GM04503 (cell line): ENCODE measurements around the gene TBC1D22A.
A peak's percentile ranks its signal among the peaks of the same experiment; 100 is the strongest.

ENCODE experiments used
- DNase-seq: peaks from one replicate; pipeline ENCODE4 v3.0.0-alpha.2; 2012; ENCODE audit warnings: low read depth

Gene TBC1D22A

DNA sequence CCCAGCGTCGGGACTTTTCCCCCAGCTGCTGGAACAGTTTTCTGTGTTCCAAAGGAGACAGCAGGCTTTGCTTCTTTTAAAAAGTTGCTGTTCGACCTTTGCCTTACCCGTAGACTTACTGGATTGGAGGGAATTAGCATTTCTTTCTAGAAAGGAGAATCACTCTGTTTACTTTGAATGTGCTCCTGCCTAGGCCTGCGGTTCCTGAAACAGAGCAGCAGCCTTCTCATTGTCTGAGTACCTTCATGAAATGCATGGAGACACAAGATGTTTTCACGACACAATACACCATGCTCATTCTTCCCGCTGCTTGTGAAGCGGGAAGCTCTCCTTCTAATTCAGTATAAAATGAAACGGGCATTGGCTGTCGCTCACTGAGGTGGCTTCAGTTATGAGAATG, 196.2 kb downstream of the TBC1D22A start:
- DNase-seq = no peak

GRCh38 chr22:46959369-46959768, 196.9 kb downstream of the TBC1D22A start:
- DNase-seq = no peak

- DNase-seq = no peak
Observed at GRCh38 chr22:46961591-46962295, 199.3 kb downstream of the TBC1D22A start.

DNA sequence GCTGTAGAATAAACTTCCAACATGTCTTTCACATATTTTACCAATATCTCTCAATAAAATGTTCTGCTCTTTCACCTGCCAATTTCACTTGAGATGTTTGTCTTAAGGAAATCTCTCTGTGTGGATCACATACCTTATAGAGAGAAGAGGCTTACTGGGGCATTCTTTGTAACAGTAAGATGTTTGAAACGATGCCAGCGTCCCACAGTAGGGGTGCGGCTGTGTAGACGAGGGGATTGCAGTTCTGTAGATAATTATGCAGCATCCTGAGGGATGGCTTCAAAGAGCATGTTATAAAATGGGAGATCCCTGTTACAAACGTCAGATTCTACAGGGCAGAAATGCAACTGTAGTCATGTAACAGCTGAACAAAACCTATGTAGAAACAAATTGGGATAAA, 200.0 kb downstream of the TBC1D22A start:
- no peak for DNase-seq

DNA sequence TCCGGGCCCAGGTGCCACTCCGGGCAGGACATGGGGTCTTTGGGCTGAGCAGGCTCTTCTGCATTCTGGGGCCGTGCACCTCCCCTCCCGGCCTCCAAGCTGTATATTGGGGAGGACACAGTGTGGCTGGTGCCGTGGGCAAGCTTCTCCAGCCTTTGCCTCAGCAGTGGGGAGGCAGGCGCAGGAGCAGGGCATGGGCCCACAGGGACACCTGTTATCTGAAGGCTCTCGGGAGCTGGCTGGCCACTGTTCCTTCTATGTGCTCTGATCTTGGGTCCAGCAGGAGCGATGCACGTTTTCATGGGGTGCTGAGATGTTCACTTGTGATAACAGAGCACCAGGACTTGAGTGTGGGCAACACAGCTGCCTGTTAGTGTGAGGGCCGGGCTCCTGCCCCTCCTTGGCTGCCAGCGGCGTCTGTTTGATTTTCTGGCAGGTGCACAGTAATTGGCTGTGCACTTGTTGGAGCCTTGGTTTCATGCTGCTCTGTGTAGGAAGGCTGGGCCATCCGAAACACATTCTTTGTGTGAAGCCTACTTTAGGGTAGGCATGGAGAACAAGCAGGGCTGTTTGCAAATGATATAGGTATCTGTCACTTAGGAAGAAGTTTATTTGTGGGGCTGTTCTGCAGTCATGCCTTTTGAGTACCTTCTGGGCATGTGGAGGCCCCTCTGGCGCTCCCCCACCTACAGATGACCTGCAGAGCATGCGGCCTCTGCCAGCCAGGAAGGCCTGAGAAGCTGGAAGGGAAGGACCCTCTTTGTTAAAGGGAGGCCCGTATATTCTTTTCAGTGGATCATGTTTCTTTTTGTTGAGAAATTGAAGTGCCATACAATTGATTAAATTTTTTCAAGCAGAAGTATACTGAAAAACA, 201.5 kb downstream of the TBC1D22A start:
- DNase-seq = no peak

GRCh38 chr22:46964773-46965550, 202.5 kb downstream of the TBC1D22A start:
- DNase-seq = no peak

- DNase-seq = peak; percentile 11
Observed at GRCh38 chr22:46965555-46966494, 203.4 kb downstream of the TBC1D22A start.

DNA sequence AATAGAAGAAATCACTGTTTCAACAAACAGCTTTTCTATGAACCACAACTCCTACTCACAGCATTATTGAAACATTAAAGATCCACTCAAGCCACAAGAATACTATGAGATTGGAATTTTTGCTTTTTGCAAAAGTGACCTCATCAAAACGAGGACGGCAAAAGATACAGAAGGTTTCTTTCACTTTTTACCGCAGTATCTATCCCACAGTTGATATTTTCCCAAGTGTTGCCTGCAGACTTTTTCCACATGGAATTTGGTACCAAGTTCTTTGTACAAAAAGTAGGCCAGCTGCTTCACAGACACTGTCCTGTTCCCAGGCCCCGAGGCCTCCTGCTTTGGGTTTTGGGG, 204.0 kb downstream of the TBC1D22A start:
- no peak for DNase-seq

DNA sequence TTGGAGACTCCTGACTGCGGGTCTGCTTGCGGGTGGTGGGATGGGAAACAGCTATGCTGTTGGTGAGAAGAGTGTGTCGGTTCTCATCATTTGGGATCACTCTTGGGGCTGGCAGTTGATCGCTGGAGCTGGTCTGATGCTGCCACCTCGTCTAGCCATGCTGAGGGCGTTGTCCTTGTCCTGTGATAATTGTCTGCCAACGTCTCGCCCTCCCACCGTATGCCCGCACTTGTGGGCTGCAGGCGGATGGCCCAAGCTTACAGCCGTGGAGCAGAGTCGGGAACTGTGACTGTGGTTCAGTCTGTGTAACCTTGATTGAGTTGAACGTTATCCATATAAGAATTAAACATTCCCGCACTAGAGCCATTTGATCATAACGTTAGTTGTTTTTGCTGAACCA, 204.4 kb downstream of the TBC1D22A start:
- no peak for DNase-seq

DNA sequence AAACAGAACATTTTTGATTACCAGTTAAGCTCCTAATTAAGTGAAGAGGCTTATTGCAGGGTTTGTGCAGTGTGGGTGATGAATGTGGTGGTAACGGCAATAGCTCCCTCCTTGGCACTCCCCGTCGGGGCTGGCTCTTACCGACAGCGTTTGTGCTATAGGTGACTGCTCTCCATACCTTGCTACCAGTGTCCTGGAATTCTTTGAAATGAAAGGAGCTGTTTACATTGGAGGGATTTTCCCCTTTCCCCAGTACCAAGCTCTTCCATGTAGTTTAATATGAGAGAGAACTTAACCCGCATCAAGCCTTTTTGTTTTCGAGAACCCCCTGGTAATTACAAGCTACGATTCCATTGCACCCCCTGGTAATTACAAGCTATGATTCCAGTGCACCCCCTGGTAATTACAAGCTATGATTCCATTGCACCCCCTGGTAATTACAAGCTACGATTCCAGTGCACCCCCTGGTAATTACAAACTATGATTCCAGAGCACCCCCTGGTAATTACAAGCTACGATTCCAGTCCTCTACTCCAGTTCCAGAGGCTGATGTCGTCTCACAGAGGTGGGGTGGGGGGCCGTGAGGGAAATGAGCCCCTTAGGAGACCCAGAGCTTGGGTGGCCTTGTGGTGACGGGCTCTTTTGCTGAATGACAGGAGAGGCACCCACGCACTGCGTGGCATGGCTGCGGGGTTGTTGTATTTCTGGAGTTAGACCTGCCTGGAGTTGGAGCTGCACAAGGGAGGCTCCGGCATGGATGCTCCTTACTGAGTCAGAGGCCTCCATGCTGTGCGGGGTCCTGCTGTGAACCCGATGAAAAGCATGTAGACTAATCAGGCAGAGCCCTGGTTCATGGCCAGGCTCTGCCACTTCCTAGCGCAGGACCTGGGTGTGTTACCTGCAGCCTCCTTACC, 205.3 kb downstream of the TBC1D22A start:
- no peak for DNase-seq

DNA sequence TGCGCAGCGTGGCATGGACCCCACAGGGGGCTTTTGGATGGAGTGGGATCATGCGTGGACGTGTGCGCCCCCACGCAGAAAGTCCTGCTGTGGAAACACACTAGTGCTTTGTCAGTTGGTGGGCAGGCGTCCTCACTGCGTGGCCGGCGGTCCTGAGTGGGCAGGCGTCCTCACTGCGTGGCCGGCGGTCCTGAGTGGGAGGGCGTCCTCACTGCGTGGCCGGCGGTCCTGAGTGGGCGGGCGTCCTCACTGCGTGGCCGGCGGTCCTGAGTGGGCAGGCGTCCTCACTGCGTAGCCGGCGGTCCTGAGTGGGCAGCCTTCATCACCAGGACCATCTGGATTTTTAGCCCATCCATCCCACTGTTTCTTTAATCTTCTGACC, 205.9 kb downstream of the TBC1D22A start:
- DNase-seq = no peak

- no peak for DNase-seq
Observed at GRCh38 chr22:46968848-46969247, 206.4 kb downstream of the TBC1D22A start.

GRCh38 chr22:46969491-46969890, 207.0 kb downstream of the TBC1D22A start:
- DNase-seq = no peak

DNA sequence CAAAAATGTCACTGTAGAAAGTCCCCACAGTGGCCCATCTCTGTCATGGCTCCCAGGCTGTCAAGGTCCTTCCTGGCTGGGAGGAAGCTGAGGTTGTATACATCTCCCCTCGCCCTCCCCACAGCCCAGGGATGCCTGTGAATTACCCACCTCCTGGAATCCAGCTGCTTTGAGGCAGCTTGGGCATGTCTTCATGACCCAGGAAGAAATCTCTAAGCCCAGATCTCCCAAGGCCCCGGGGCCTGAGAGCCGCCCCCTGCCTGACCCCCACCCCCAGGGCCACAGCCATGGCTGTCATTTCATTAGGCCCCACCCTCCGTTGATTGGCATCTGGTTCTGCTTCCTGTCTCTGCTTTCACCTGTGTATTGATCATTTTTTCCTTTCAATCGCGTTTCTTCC, 207.5 kb downstream of the TBC1D22A start:
- DNase-seq = no peak

DNA sequence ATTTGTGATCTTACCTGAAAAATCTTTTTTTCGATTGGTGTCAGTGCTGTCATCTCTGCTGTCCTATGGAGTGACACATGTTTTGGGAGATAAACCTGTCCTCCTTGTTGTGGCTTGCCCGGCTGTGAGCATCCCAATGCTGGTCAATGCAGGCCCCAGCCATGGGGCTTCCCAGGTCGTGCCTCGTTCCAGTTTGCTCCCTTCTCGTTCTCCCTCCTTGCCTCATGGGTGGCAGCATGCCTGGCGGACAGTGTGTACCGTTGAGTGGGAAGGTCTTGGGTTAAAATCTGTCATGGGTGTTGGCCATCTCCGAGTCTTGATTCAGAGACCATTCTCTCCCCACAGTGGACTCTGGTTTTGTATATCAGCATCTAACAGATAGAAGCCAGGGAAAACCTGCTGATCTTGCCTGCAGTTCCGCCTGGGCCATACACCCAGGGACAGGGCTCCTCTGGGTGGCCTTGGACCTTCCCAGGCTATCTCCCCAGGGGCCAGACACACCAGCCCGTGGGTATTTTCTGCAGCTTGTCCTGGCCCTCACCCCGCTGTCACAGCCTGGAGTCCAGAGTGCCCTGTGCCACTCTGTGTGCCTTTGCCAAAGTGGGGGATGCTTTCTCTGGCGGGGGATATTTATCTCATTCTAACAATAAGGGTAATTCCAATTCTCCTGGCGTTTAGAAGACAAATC, 208.1 kb downstream of the TBC1D22A start:
- DNase-seq = no peak

- no peak for DNase-seq
Observed at GRCh38 chr22:46971099-46971763, 208.8 kb downstream of the TBC1D22A start.

GRCh38 chr22:46971764-46972125, 209.3 kb downstream of the TBC1D22A start:
- DNase-seq = no peak

DNA sequence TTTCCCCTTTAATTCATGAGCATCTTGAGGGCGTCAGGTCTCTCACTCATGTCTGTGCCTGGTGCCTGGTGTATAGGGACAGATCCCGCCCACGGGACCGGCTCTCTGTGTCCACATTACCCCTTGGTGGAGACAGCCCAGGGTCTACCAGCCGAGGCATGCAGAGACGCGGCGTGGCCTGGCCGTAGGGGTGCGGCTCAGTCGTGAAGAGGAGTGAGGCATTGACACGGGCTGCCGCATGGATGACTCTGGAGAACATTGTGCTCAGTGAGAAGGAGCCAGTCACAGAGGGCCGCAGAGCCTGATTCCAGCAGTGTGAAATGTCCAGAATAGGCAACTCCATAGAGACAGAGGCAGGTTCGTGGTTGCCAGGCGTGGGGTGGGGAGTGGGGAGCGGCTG, 209.8 kb downstream of the TBC1D22A start:
- no peak for DNase-seq
